Measurements from ENCODE around the gene B3GNT2. TPM values are rescaled to one million over a fixed set of nuclear protein-coding genes. Genes with fewer than 3 reads are reported as not detected.
"Not testable (repeated sequence)": the region's sequence is repeated elsewhere in the genome, so short reads cannot be mapped to it uniquely, and the experiment has no call there.

The B3GNT2 gene
- polyA plus RNA-seq, 5 donors = 23.7 to 33.1 (median 28.2) TPM

GRCh38 chr2:62231541-62231940, 35.6 kb downstream of the B3GNT2 start:
- no peak for DNase-seq

GRCh38 chr2:62234755-62235655, 39.1 kb downstream of the B3GNT2 start:
- no peak for DNase-seq

- no peak for DNase-seq
Observed at GRCh38 chr2:62236499-62236898, 40.6 kb downstream of the B3GNT2 start.

GRCh38 chr2:62238236-62238635, 42.3 kb downstream of the B3GNT2 start:
- no peak for DNase-seq

- no peak for DNase-seq
Observed at GRCh38 chr2:62240546-62240945, 44.6 kb downstream of the B3GNT2 start.

- no peak for DNase-seq
Observed at GRCh38 chr2:62243983-62244382, 48.1 kb downstream of the B3GNT2 start.

GRCh38 chr2:62248226-62248625, 52.3 kb downstream of the B3GNT2 start:
- no peak for DNase-seq

GRCh38 chr2:62250239-62250638, 54.3 kb downstream of the B3GNT2 start:
- no peak for DNase-seq

GRCh38 chr2:62254424-62255266, 58.7 kb downstream of the B3GNT2 start:
- no peak for DNase-seq

- no peak for DNase-seq
Observed at GRCh38 chr2:62257466-62257865, 61.6 kb downstream of the B3GNT2 start.

- DNase-seq = no peak
Observed at GRCh38 chr2:62263076-62263715, 67.3 kb downstream of the B3GNT2 start.

- no peak for DNase-seq
Observed at GRCh38 chr2:62264186-62264585, 68.3 kb downstream of the B3GNT2 start.

GRCh38 chr2:62265106-62265505, 69.2 kb downstream of the B3GNT2 start:
- peak; percentile 7 to 21 for DNase-seq

- DNase-seq = no peak
Observed at GRCh38 chr2:62266433-62267038, 70.6 kb downstream of the B3GNT2 start.

- DNase-seq = no peak
Observed at GRCh38 chr2:62267696-62268095, 71.8 kb downstream of the B3GNT2 start.

- DNase-seq = not testable (repeated sequence)
Observed at GRCh38 chr2:62268681-62269188, 72.8 kb downstream of the B3GNT2 start.

- DNase-seq = peak in 1 of 2 donors; percentile 41
Observed at GRCh38 chr2:62270728-62271127, 74.8 kb downstream of the B3GNT2 start.
